AG09309 (cell line): ENCODE data around the gene MLLT10.
"Not testable (repeated sequence)": the region's sequence is repeated elsewhere in the genome, so short reads cannot be mapped to it uniquely, and the experiment has no call there.

ENCODE experiments used
- DNase-seq: peaks from one replicate; pipeline ENCODE4 v3.0.0-alpha.2; 2010; ENCODE audit warnings: low read depth
- H3K4me3 ChIP-seq: 2 replicates; pipeline ENCODE4 v1.5.1; 2011; ENCODE audit warnings: mild to moderate bottlenecking, low read depth, low read length, moderate library complexity; ENCODE audit not compliant: control insufficient read depth
- CTCF ChIP-seq: IDR thresholded peaks from 2 replicates; pipeline ENCODE4 v1.5.1; 2011; ENCODE audit warnings: mild to moderate bottlenecking, low read depth, low read length, inconsistent platforms; ENCODE audit not compliant: insufficient read depth, control insufficient read depth; ENCODE audit errors: missing control alignments

The MLLT10 gene

GRCh38 chr10:21705142-21705827 lies 171.3 kb downstream of the MLLT10 start:
- no peak overlapping the region for H3K4me3 ChIP-seq
- no peak for TF ChIP-seq CTCF
- no peak for DNase-seq

- TF ChIP-seq CTCF = no peak
- DNase-seq = no peak
Measured at GRCh38 chr10:21705828-21706176, 171.8 kb downstream of the MLLT10 start.

GRCh38 chr10:21707498-21707897 lies 173.5 kb downstream of the MLLT10 start:
- no peak for TF ChIP-seq CTCF
- H3K4me3 ChIP-seq = no peak overlapping the region
- no peak for DNase-seq

More at GRCh38 chr10:21705828-21706176, 171.8 kb downstream of the MLLT10 start:
- no peak overlapping the region for H3K4me3 ChIP-seq

GRCh38 chr10:21712975-21713374 lies 178.9 kb downstream of the MLLT10 start:
- TF ChIP-seq CTCF = no peak
- DNase-seq = no peak
- H3K4me3 ChIP-seq = no peak overlapping the region

GRCh38 chr10:21715531-21716195 lies 181.6 kb downstream of the MLLT10 start:
- no peak for DNase-seq
- TF ChIP-seq CTCF = no peak
- no peak overlapping the region for H3K4me3 ChIP-seq

DNA sequence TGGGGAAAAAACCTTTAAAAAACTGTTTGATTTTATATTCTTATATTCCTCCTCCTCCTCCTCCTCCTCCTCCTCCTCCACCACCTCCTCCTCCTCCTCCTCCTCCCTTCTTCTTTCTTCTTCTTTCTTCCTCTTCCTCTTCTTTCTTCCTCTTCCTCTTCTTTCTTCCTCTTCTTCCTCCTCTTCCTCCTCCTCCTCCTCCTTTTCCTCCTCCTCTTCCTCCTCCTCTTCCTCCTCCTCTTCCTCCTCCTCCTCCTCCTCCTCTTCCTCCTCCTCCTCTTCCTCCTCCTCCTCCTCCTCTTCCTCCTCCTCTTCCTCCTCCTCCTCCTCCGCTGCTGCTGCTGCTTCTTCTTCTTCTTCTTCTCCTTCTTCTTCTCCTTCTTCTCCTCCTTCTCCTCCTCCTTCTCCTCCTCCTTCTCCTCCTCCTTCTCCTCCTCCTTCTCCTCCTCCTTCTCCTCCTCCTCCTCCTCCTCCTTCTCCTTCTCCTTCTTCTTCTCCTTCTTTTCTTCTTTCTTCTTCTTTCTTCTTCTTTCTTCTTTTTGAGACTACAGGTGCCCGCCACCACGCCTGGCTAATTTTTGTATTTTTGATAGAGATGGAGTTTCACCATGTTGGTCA lies 183.5 kb downstream of the MLLT10 start:
- not testable (repeated sequence) for H3K4me3 ChIP-seq, DNase-seq

DNA sequence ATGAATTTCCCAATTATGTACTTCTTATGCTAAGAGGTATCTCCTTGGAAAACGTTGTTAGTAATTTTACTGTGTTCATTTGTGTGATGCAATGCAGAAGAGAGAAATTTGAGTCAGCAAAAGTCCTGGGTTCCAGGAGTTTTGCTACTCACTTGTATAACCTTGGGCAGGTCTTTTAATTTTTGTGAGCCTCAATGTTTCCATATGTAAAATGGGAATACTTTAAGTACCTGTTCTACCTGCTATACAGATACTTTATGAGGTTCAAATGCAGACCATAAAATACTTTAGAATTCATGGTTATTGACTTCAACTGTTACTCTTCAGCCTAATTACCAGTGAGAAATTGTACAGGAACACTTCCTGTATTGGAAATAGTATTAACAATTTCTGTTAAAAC lies 185.5 kb downstream of the MLLT10 start:
- TF ChIP-seq CTCF = no peak
- no peak overlapping the region for H3K4me3 ChIP-seq
- no peak for DNase-seq
